ENCODE data around the gene SLC16A5. TPM values are rescaled to one million over a fixed set of nuclear protein-coding genes. Genes with fewer than 3 reads are reported as not detected.
"Not testable (repeated sequence)": the region's sequence is repeated elsewhere in the genome, so short reads cannot be mapped to it uniquely, and the experiment has no call there.

SLC16A5 gene
- total RNA-seq, 1 experiment from 2014 or later: 0.07 TPM

DNA sequence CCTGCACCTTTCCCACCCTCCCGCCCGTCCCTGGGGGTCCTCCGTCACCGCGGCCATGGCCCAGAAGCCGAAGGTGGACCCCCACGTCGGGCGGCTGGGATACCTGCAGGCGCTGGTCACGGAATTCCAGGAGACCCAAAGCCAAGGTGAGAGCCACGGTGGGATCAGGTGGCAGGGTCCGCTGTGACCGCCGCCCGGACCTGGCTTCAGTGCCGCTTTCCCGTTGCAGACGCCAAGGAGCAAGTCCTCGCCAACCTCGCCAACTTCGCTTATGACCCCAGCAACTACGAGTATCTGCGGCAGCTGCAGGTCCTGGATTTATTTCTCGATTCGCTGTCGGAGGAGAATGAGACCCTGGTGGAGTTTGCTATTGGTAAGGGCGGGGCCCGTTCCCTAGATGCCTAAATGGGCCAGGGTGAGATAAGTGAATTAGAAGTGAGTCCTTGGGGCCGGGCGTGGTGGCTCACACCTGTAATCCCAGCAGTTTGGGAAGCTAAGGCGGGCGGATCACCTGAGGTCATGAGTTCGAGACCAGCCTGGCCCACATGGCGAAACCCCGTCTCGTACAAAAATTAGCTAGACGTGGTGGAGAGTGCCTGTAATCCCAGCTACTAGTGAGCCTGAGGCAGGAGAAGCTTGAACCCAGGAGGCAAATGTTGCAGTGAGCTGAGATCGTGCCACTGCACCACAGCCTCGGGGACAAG, 22.6 kb downstream of the SLC16A5 start:
- no peak for DNase-seq (ENCODE audit: low read depth)

DNA sequence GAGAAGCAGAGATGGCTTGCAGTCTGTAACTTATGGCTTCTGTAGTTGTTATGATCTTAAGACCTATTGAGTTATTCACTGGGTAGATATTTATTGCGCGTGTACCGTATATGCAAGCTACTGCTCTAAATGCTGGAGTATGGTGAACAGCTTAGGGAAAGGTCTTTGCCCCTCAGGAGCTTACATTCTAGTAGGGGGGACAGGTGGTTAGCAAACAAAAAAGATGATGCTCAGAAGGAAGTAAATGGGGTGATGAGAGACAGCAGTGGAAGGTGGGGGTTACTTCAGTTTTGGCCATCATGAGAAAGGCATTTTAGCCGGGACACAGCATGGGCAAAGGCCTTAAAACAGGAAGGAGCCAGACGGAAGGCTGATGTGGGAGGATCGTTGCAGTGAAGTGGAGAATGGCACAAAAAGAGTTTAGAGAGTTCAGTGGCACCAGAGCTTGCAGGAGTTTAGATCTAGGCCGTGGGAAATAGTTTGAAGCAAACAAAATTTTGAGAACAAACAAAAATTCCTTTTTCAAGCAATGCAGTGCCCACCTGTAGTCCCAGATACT, 24.1 kb downstream of the SLC16A5 start:
- no peak for DNase-seq (ENCODE audit: low read depth)

DNA sequence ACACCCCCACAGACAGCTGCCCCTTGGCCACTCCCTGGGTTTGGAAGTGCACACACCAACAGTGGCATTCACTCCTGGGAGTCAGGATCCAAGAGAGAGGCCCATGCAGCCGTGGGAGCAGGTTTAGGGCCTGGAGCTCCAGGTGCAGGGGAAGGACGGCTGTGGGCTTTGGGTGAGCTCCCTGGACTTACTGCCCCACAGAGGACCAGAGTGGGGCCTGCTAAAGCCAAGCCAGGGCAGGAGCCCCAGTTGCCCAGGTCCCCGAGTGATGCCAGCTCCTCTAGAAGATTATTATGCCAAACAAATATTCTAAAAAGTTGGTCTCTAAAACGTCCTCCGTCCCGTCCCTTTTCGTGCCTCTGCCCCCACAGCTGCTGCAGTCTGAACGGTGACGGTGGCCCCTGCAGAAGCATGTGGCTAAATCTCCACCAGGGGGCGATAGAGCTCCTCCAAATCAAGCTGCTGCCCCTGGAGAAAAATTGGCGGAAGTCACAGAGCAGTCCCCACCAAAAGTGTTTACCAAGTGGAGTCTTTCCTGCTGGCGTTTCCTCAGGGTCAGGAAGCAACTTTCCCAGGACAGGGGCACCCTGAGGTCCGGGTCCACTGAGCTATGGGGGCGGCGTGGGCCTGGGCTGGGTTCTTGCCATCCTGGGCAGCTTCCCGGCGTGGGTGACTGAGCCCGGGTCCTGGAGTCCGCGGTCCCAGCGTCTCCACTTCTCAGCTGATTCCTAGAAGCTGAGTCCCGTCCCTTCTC, 26.2 kb downstream of the SLC16A5 start:
- DNase-seq (ENCODE audit: low read depth): peak; percentile 79

DNA sequence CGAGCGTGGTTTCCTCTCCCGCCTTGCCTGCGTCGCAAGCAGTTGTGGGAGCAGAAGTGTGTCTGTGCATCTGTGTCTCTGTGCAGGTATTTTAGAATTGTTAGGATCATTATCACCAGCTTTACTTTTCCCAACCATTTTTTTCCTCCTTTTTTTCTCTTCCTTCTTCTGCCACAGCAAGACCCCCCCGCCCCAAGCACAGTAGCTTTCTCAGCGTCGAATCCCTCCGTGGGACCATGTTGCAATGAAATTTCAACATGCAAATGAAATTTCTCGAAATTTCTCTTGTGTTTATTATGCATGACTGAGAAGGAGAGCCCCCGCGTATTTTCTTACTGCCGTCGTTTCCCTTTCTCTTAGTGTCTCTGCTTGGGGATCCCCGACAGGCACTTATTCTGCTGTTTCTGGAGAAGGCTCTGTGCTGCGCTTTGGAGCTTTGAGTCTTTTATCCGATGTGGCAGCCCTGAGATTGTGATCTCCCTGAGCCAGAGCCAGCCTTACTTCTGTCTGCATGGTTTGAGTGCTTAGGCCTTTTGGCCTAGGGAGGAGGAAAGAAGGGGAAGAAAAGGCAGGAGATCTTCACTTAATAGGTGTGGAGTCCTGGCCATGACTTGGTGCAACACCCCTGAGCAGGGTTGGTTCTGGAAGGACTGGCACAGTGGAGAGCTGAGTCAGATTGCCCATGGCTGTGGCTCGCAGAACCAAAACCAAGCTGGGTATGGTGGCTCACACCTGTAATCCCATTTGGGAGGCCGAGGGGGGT, 27.0 kb downstream of the SLC16A5 start:
- no peak for DNase-seq (ENCODE audit: low read depth)

DNA sequence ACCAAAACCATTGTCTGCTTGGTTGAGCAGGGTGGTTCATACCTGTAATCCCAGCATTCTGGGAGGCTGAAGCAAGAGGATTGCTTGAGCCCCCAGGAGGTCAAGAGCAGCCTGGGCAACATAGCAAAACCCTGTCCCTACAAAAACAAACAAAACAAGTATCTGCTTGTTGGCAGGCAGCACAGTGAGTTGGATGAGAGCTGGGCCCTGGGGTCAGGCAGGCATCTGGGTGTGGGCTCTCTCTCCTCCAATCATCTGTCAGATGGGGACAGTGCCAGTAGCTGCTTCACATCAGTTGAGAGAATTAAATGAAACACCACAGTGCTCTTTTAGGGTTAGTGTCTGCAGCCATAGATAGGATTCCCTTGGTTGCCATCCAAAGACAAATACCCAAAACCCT, 27.8 kb downstream of the SLC16A5 start:
- DNase-seq (ENCODE audit: low read depth): no peak

DNA sequence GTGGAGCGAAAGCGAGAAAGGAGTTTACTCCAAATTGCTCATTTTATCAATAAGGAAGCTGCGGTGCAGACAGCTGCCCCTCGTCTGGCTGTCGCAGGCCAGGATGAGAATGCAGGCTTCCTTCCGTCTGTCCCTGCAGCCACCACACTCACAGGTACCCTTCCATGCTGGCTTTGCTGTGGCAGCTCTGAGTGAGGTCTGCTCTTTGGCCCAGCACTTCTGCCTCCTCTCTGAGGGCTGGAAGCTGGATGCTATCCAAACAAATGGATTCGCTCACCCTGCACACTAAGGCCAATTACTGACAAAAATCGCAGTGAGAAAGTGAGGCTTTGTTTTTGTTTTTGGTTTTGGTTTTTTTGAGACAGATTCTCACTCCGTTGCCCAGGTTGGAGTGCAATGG, 29.0 kb downstream of the SLC16A5 start:
- DNase-seq (ENCODE audit: low read depth): no peak

DNA sequence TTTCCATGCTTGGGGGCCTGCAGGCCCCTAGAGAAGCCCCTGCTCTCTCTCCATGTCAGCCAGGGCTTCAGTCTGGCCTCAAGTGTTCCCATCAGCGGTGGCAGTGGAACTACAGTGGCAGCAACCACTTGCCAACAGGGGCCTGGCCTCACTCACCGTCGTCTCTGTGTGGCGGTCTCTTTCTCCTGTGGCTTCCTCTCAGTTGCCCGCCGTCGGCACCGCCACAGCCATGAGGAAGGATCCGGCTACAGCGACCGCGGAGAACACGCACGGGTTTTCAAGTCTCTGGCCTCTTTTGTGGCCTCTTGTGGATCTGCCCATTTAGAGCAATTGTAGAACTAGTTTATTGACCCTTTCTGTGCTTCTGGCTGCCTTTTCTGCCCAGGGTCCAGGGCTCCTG, 30.6 kb downstream of the SLC16A5 start:
- DNase-seq (ENCODE audit: low read depth): no peak

DNA sequence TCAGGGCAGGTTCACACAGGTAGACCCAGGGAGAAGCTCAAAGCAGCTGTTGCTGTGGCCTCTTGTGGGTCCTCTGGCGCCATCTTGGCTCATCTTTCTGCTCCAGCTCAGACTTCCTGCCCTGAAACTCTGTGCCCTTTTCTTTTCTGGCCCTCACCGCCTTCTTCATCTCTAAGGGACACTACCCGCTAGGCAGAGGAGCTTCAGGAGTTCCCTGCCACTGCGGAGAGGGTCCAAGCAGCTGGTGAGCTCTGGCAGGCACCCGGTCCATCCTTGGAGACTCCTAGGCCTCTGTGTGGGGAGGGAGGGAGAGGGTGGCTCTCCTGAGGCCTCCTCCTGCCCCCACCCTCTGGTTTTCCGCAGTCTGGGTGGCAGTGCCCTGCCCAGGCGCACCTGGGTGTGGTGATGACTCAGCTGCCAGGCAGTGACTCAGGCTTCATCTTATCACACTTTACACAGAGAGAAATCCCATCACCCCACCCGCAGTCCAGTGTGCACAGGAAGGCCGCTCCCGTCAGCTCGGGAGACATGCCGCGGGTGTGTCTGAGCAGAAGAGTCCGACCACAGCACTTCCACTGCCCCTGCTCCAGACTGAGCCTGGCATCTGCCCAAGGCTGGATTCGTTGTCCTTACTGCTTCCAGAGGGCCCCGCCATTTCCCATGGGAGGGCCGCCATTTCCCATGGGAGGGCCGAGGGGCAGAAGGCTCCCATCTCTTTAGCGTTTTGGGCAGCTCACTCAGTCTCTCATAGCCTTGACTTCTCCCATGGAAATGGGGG, 36.5 kb downstream of the SLC16A5 start:
- peak; percentile 96 for DNase-seq (ENCODE audit: low read depth)

DNA sequence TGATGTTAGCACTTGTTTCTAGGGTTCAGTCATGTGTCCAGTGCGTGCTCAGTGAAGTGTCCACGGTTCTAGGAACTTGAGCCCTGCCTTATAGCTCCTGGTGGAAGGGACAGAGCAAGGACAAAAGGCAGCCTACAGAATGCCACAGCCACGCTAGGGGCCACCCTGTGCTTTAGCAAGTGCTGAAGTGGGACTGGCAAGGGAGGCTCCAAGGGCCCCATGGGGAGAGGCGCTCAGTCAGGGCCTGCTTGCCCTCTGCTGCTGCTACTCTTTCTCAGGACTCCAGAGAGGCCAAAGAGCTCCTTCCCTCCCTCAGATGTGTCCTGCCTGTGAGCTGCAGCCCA, 37.0 kb downstream of the SLC16A5 start:
- DNase-seq (ENCODE audit: low read depth): no peak

DNA sequence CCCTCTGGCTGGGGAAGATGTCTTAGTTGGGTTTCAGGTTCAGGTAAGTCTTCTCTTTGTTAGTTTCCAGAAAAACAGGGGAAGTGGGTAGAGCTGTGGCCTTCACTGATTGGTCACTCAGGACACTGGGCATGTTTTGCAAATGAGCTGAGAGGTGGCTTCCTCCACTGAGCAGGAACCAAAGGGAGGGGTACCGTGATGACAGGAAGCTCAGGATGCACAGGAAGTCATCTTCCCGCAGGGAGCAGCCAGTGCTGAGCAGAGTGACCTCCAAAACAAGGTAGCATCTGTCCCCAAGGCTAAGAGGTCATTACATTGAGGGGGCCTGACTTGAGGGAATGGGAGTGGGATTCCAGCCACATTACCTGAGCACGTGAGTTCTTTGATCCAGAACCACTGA, 38.2 kb downstream of the SLC16A5 start:
- no peak for DNase-seq (ENCODE audit: low read depth)

DNA sequence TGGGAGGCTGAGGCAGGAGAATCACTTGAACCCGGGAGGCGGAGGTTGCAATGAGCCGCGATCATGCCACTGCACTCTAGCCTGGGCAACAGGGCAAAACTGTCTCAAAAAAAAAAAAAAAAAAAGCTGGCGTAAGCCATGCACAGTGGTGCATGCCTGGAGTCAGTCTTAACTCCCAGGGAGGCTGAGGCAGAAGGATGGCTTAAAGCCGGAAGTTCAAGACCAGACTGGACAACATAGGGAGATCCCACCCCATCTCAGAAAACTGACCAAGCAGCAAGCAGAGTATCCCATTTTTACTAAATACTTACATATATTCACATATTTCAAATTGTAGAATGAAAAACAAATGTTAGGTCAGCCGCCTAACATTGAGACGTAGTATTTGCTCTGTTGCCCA, 39.2 kb downstream of the SLC16A5 start:
- DNase-seq (ENCODE audit: low read depth): no peak

DNA sequence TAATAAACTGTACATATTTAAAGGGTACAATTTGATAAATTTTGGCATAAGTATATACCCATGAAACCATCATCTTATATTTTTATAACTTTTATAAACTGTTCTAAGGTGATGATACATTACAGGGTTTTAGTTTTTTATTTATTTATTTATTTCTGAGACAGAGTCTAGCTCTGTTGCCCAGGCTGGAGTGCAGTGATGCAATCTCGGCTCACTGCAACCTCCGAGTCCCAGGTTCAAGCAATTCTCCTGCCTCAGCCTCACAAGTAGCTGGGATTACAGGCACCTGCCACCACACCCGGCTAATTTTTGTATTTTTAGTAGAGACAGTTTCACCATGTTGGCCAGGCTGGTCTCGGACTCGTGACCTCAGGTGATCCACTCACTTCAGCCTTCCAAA, 40.2 kb downstream of the SLC16A5 start:
- not testable (repeated sequence) for DNase-seq (ENCODE audit: low read depth)

DNA sequence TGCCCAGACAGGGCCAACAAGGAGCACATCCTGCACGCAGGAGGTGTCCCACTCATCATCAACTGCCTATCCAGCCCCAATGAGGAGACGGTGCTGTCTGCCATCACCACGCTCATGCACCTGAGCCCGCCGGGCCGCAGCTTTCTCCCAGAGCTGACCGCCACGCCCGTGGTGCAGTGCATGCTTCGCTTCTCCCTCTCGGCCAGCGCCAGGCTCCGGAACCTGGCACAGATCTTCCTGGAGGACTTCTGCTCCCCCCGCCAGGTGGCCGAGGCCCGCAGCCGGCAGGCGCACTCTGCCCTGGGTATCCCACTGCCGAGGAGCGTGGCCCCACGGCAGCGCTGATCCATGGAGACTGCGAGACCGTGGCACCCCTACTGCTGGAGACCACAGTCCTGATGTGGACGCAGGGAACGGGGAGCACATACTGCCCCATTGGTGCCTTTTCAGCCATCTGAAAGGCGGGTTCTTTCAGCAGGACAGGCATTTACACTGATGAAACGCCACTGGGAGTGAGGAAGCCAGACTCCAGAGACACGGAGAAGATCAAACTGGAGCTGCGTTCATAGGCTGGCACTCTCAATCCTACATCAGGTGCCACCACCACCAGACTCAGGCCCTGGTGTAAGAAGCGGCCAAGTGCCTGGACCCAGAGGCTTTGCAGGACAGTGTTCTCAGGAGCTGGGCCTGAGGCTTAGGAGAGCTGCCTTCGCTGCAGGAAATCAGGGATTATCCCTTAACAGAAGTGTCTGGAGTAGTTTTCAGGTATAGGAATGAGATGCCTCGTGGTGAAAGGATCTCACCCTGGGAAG, 41.1 kb downstream of the SLC16A5 start:
- DNase-seq (ENCODE audit: low read depth): no peak

DNA sequence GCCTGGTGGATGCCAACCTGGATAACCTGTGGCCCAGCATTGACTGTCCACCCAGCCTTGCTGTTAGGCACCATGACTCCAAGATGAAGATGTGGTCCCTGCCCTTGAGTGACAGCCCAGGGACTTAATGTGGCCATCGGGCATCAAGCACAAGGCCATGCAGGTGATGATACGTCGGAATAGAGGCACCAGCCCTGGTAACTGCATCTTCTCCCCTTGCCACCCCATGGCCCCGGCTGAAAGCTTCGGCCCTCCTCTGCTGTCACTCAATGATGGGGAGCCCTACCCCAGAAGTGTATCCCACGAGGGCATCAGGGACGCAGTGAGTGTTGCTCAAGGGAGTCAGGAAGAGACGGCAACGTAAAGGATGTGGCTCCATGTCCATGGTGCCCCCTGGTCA, 41.8 kb downstream of the SLC16A5 start:
- no peak for DNase-seq (ENCODE audit: low read depth)

DNA sequence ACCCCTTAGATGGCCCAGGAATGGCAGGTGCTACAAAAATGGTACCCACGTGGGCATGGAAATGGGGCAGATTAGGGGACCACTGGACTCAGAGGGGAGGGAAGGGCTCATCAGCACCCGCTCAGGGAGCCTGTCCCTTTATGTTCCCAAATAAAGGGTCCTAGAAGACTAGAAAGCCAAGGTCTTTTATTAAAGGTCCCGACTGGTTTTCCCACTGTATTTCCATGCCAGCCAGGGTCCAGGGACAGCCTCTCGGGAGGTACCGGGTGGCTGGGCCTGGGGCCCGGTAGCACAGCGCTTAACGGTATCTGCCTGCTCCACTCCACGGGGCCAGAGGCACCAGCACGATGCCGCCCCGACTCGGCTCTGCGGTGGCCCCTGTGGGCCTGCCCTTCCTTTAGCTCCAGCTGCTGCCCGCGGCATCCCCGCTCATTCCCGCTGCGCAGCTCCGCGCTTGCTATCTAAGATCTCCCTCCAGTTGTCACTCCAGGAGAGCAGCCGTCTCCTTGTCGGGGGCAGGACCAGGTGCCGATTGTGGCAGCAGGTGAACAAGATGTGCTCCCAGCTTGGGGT, 42.4 kb downstream of the SLC16A5 start:
- DNase-seq (ENCODE audit: low read depth): no peak

DNA sequence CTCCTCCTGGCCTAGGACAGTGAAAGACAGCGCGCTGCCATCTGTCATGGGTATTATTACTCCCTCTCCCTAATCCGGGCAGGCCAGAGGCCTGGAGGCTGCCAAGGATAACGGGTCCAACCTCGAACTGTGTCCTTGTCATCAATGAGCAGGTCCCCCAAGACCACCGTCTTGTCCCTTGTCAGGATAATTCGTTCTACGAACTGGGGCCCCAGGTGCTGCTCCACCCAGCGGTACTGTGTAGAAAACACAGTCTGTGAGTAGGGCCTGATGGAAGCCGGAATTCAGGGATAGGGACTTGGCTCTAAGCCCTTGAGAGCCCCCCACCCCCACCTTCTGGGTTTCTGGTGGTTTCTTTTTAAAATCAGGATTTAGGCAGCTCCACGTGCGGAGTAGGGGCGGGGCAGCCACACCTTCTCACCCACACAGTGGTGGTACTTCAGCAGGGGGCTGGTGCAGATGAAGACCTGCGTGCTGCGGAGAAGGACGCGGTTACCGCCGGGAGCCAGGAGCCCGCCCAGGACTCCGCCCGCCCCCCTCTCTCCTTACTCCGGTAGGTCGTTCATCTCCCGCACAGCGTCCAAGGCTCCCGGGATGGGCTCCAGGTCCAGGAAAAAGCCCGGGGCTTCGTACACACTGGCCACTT, 43.0 kb downstream of the SLC16A5 start:
- no peak for DNase-seq (ENCODE audit: low read depth)

DNA sequence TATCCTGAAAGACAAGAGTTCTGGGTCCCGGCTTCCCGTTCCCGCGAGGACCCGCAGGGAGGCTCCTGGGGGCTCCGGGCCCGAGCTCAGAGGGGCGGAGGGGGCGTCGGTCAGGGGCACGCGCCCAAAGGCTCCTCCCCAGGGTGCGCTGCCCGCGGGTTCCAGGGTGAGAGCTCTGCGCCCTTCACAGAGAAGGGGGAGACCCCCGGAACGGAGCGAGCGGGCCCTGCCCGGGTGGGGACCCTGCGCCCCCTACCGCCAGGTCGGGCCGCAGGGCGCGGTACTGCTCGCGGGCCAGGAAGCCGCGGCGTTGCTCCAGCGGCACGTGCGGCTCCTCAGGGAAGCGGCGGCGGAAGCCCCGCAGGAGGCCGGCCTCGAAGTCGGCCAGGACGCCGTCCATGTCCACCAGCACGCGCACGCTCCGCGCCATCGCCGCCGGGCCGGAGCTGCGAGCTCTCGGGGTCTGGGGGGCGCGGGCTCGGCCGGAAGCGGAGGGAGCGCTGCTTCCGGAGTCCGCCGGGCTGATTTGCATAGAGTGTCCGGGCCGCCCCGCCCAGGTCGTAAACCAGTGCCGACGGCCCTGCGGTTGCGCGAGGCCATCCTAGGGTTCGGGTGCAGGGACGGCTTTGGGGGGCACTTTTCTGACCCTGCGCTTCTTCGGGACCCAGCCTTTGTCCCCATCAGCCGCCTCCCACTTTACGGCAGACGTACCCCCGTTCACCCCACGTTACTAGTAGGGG, 43.7 kb downstream of the SLC16A5 start, which contains the start of gene NT5C:
NT5C (minus strand) TSS at position 465 of the 740 bp plus-strand sequence; CDS start at position 430, 35 bp downstream.
- DNase-seq (ENCODE audit: low read depth): peak; percentile 74

DNA sequence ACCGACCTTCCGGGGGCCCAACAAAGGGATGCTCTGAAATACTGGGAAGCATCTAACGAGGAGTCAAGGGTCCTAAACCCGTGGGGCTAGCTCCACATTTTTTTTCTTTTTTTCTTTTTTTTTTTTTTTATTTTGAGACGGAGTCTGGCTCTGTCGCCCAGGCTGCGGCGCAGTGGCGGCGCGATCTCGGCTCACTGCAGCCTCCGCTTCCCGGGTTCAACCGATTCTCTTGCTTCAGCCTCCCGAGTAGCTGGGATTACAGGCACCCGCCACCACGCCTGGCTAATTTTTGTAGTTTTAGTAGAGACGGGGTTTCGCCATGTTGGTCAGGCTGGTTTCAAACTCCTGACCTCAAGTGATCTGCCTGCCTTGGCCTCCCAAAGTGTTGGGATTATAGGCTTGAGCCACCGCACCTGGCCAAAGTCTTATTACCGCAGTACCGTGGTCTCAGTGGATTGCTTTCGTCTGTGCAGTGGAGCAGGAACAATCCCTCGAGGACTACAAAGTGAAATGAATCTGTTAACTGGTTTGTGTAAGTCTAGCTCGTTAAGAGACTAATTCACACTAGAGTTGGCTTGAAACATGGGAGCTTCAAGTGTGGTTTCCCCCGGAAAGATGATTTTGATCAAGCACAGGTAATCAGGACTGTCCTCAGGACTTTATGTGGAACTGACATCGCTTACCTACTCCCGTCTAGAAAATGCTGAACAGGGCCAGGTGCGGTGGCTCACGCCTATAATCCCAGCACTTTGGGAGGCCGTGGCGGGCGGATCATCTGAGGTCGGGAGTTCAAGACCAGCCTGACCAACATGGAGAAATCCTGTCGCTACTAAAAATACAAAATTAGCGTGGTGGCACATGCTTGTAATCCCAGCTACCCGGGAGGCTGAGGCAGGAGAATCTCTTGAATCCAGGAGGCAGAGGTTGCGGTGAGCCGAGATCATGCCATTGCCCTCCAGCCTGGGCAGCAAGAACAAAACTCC, 44.6 kb downstream of the SLC16A5 start:
- not testable (repeated sequence) for DNase-seq (ENCODE audit: low read depth)

Data from M059J (cell line).